HepG2 (cell line): Measurements from ENCODE around the gene CDH23. TPM values are rescaled to one million over a fixed set of nuclear protein-coding genes. Genes with fewer than 3 reads are reported as not detected.
A peak's percentile ranks its signal among the peaks of the same experiment; 100 is the strongest.

Source experiments
- ATAC-seq: fragments of 200-7000 bp; cut with Tn5 transposase; 3 replicates; pipeline ENCODE4 v1.9.1; 2020; ENCODE audit warnings: mild to moderate bottlenecking, moderate library complexity
- BruUV-seq: library from RNA; stranded (reverse); fragments of 400-500 nt; replicated peaks from 2 replicates; lab custom pipeline; 2021; lab: Mats Ljungman, UMichigan
- CTCF ChIA-PET: fragments of 300-600 bp; formaldehyde crosslinking; extraction: SDS; loops from one replicate; lab custom pipeline; 2021; ENCODE audit warnings: low total read pairs, inconsistent platforms, low intra/inter-chr PET ratio; lab: Yijun Ruan, JAX
- POLR2A ChIA-PET: fragments of 350-600 bp; sonication (Branson Sonifier 250); formaldehyde crosslinking; loops from one replicate; lab custom pipeline; 2020; ENCODE audit warnings: antibody characterized with exemption, inconsistent platforms; lab: Yijun Ruan, JAX
- DNase-seq: peaks from one replicate; pipeline ENCODE4 v3.0.0-alpha.2; 2015; ENCODE audit warnings: low spot score
- FAIRE-seq: peaks from 3 replicates; lab custom pipeline; 2011; peaks lifted over from hg19 to GRCh38; lab: Jason Lieb, UNC
- H2AFZ ChIP-seq: one replicate; pipeline ENCODE4 v1.6.1; 2011; ENCODE audit warnings: low read length, inconsistent platforms
- H3K27ac ChIP-seq: fragments of 300-600 bp; 3 replicates; pipeline ENCODE4 v1.8.0; 2011; ENCODE audit warnings: mixed run types, mild to moderate bottlenecking, mixed read lengths, low read length, inconsistent platforms; ENCODE audit not compliant: insufficient read depth; ENCODE audit errors: extremely low read length
- H3K27me3 ChIP-seq, 2 experiments: fragments of 200-600 bp in 1 of 2; 2 replicates in 1 of 2; 3 replicates in 1 of 2; pipeline versions ENCODE4 v1.6.0 to v1.8.0; 2011; ENCODE audit warnings: low read length in 2 of 2, mild to moderate bottlenecking in 2 of 2, moderate library complexity in 2 of 2, inconsistent platforms in 1 of 2; ENCODE audit not compliant: insufficient read depth in 2 of 2, control insufficient read depth in 1 of 2
- H3K36me3 ChIP-seq, 2 experiments: fragments of 200-600 bp in 1 of 2; replicated peaks in 1 of 2; 2 replicates in 1 of 2; 3 replicates in 1 of 2; pipeline versions ENCODE4 v1.5.1 to v1.8.0; 2011; ENCODE audit warnings: low read length in 2 of 2, inconsistent platforms in 1 of 2; ENCODE audit not compliant: insufficient read depth in 2 of 2, control insufficient read depth in 1 of 2
- H3K4me1 ChIP-seq: 2 replicates; pipeline ENCODE4 v1.5.1; 2012; ENCODE audit warnings: low read length, inconsistent platforms; ENCODE audit not compliant: insufficient read depth
- H3K4me2 ChIP-seq: 2 replicates; pipeline ENCODE4 v1.6.0; 2011; ENCODE audit warnings: low read depth, low read length, inconsistent platforms
- H3K4me3 ChIP-seq, 3 experiments: fragments of 200-600 bp in 1 of 3; sonication (generic), shearing (Covaris generic) in 1 of 3; replicated peaks in 1 of 3; 2 replicates each; pipeline ENCODE4 v1.5.1; 2011 to 2016; ENCODE audit warnings: low read length in 3 of 3, inconsistent platforms in 2 of 3, low read depth in 2 of 3, mild to moderate bottlenecking in 2 of 3, control low read depth in 1 of 3, mixed read lengths in 1 of 3; ENCODE audit not compliant: insufficient read depth in 1 of 3
- H3K79me2 ChIP-seq: one replicate; pipeline ENCODE4 v1.6.1; 2011; ENCODE audit warnings: low read length, inconsistent platforms; ENCODE audit not compliant: insufficient read depth
- H3K9ac ChIP-seq: 2 replicates; pipeline ENCODE4 v1.6.0; 2011; ENCODE audit warnings: mild to moderate bottlenecking, low read depth, low read length, inconsistent platforms; ENCODE audit not compliant: insufficient read depth
- H3K9me3 ChIP-seq: 2 replicates; pipeline ENCODE4 v1.5.1; 2012; ENCODE audit warnings: mild to moderate bottlenecking, low read length
- H4K20me1 ChIP-seq: 2 replicates; pipeline ENCODE4 v1.6.0; 2011; ENCODE audit warnings: inconsistent platforms, mild to moderate bottlenecking, low read length, moderate library complexity; ENCODE audit not compliant: insufficient read depth
- ATF4 ChIP-seq, 2 experiments: fragments of 450-650 bp in 1 of 2; sonication (generic) in 1 of 2; formaldehyde crosslinking; IDR thresholded peaks; 2 replicates each; pipeline versions ENCODE4 v1.5.0 to v1.8.0; 2020 to 2022; ENCODE audit warnings: mild to moderate bottlenecking in 1 of 2, missing genetic modification reagents in 1 of 2
- DNMT1 ChIP-seq: sonication (generic); formaldehyde crosslinking; IDR thresholded peaks from 2 replicates; pipeline ENCODE4 v1.5.1; 2020; ENCODE audit warnings: mild to moderate bottlenecking, missing genetic modification reagents
- E2F5 ChIP-seq: sonication (generic); formaldehyde crosslinking; conservative IDR thresholded peaks from 2 replicates; pipeline ENCODE4 v1.4.0; 2020; ENCODE audit warnings: missing genetic modification reagents
- ETS1 ChIP-seq: sonication (generic); formaldehyde crosslinking; IDR thresholded peaks from 2 replicates; pipeline ENCODE4 v1.4.0; 2020; ENCODE audit warnings: missing genetic modification reagents
- GFI1 ChIP-seq: sonication (generic); formaldehyde crosslinking; IDR thresholded peaks from 2 replicates; pipeline ENCODE4 v1.5.0; 2020; ENCODE audit warnings: missing genetic modification reagents, mild to moderate bottlenecking, borderline replicate concordance
- HOXA9 ChIP-seq: sonication (generic); formaldehyde crosslinking; IDR thresholded peaks from 2 replicates; pipeline ENCODE4 v1.8.1; 2022; ENCODE audit warnings: missing genetic modification reagents, mild to moderate bottlenecking, moderate library complexity, borderline replicate concordance
- KDM2A ChIP-seq: sonication (generic); formaldehyde crosslinking; IDR thresholded peaks from 2 replicates; pipeline ENCODE4 v1.4.0; 2020; ENCODE audit warnings: low read depth, missing genetic modification reagents, borderline replicate concordance
- MIER2 ChIP-seq: IDR thresholded peaks from 2 replicates; pipeline ENCODE4 v1.6.1; 2016; ENCODE audit warnings: missing biosample characterization, missing genetic modification reagents
- MTA3 ChIP-seq: sonication (generic); formaldehyde crosslinking; IDR thresholded peaks from 2 replicates; pipeline ENCODE4 v1.4.0; 2020; ENCODE audit warnings: missing genetic modification reagents
- MTF1 ChIP-seq: sonication (generic); formaldehyde crosslinking; IDR thresholded peaks from 2 replicates; pipeline ENCODE4 v1.5.0; 2020; ENCODE audit warnings: missing genetic modification reagents
- MTF2 ChIP-seq: sonication (generic); formaldehyde crosslinking; IDR thresholded peaks from 2 replicates; pipeline ENCODE4 v1.5.0; 2020; ENCODE audit warnings: missing genetic modification reagents, borderline replicate concordance
- MYC ChIP-seq: sonication (generic); formaldehyde crosslinking; IDR thresholded peaks from 2 replicates; pipeline ENCODE4 v1.9.0; 2021; ENCODE audit warnings: missing genetic modification reagents, borderline replicate concordance
- NBN ChIP-seq: fragments of 450-650 bp; conservative IDR thresholded peaks from 2 replicates; pipeline ENCODE4 v1.6.1; 2017
- NCOA1 ChIP-seq: sonication (generic); formaldehyde crosslinking; IDR thresholded peaks from 2 replicates; pipeline ENCODE4 v1.9.0; 2021; ENCODE audit warnings: missing genetic modification reagents
- NFE2L1 ChIP-seq: sonication (generic); formaldehyde crosslinking; IDR thresholded peaks from 2 replicates; pipeline ENCODE4 v1.4.0; 2020; ENCODE audit warnings: missing genetic modification reagents, mild to moderate bottlenecking, borderline replicate concordance
- RAD21 ChIP-seq: fragments of 450-650 bp; formaldehyde crosslinking; IDR thresholded peaks from 2 replicates; pipeline ENCODE4 v1.5.0; 2020; ENCODE audit warnings: mild to moderate bottlenecking
- RARA ChIP-seq: IDR thresholded peaks from 2 replicates; pipeline ENCODE4 v1.6.1; 2016; ENCODE audit warnings: missing genetic modification reagents, missing compliant biosample characterization
- RCOR2 ChIP-seq: IDR thresholded peaks from 2 replicates; pipeline ENCODE4 v1.6.1; 2016; ENCODE audit warnings: missing biosample characterization, missing genetic modification reagents
- SP5 ChIP-seq: IDR thresholded peaks from 2 replicates; pipeline ENCODE4 v1.6.1; 2016; ENCODE audit warnings: low read depth, borderline replicate concordance
- SSRP1 ChIP-seq: IDR thresholded peaks from 2 replicates; pipeline ENCODE4 v1.6.1; 2016; ENCODE audit warnings: control low read depth
- STAG1 ChIP-seq: sonication (generic); formaldehyde crosslinking; IDR thresholded peaks from 2 replicates; pipeline ENCODE4 v1.4.0; 2020; ENCODE audit warnings: missing genetic modification reagents
- TCF7L2 ChIP-seq: IDR thresholded peaks from 2 replicates; pipeline ENCODE4 v1.6.1; 2011; ENCODE audit warnings: mild to moderate bottlenecking, low read depth, low read length, moderate library complexity
- TFAP4 ChIP-seq: sonication (generic); IDR thresholded peaks from 2 replicates; pipeline ENCODE4 v1.6.1; 2016; ENCODE audit warnings: low read depth, borderline replicate concordance
- ZBTB20 ChIP-seq: sonication (generic); formaldehyde crosslinking; IDR thresholded peaks from 2 replicates; pipeline ENCODE4 v1.8.1; 2023; ENCODE audit warnings: missing genetic modification reagents, low read depth, mild to moderate bottlenecking, borderline replicate concordance
- ZNF431 ChIP-seq: sonication (generic); formaldehyde crosslinking; IDR thresholded peaks from 2 replicates; pipeline ENCODE4 v1.9.0; 2022; ENCODE audit warnings: missing genetic modification reagents, low read depth, mild to moderate bottlenecking, borderline replicate concordance
- WGBS: methylation state at CpG from one replicate; pipeline ENCODE4 v1.1.6; 2017; ENCODE audit warnings: low lambda C conversion rate; 5-methylcytosine and 5-hydroxymethylcytosine counted together
- in situ Hi-C: cut with HindIII; loops from 2 replicates; pipeline ENCODE4 v1.10.0; 2017; ENCODE audit warnings: low pct_unique_long_range_greater_than_20kb; ENCODE audit not compliant: extremely low pct_ligation_motif_present
- intact Hi-C: fragments of 100-400 bp; cut with micrococcal nuclease; formaldehyde crosslinking; loops from one replicate; pipeline ENCODE4 v1.10.0; 2022; ENCODE audit not compliant: unreplicated experiment
- polyA plus RNA-seq, 8 experiments: library from polyadenylated mRNA; depleted of rRNA in 3 of 8; stranded (reverse) in 7 of 8; unstranded in 1 of 8; fragments of >200 nt; fragmentation: Illumina TruSeq in 4 of 8; extraction: Trizol in 4 of 8; gene quantifications; 2 replicates each; pipeline versions ENCODE4 v1.2.1 to v1.2.3, GENCODE V29; 2011 to 2016; ENCODE audit warnings: low read depth in 4 of 8, missing spikeins in 1 of 8, mixed read lengths in 1 of 8; ENCODE audit not compliant: insufficient read depth in 1 of 8
- total RNA-seq, 5 experiments: library from RNA; depleted of rRNA; stranded (reverse); fragments of >200 nt; fragmentation: Illumina TruSeq; extraction: Trizol; gene quantifications; 2 replicates each; pipeline ENCODE4 v1.2.3, GENCODE V29; 2016; ENCODE audit warnings: low read depth in 1 of 5

Gene CDH23
- total and polyA plus RNA-seq, 2 of the 13 experiments (the other 11 are each of a cell fraction or from before 2014, with no cell fraction given), result 0.13 TPM; not detected in 1

GRCh38 chr10:71708301-71708703 lies 311.6 kb downstream of the CDH23 start:
- WGBS, result 34% methylated on average over 5 of the region's 10 CpGs
- H3K4me1 ChIP-seq, result no peaks in the 10 kb centered on the region
- H3K4me3 ChIP-seq, result no peak overlapping the region
- in situ Hi-C loops (no loop called here), intact Hi-C loops (loop anchor here (5.0 kb wide), 1 partner anchor 326 kb away; no protein-coding TSS in a partner anchor)
- no peak overlapping the region for H3K4me2 ChIP-seq
- no peaks in the 10 kb centered on the region for H4K20me1 ChIP-seq
- H3K79me2 ChIP-seq, result no peaks in the 10 kb centered on the region
- POLR2A ChIA-PET, result no interaction called here
- peak; percentile 21 for DNase-seq
- ATAC-seq, result peak; percentile 79
- H3K9ac ChIP-seq, result no peak overlapping the region
- no peak overlapping the region for H2AFZ ChIP-seq
- H3K36me3 ChIP-seq, result no peaks in the 10 kb centered on the region
- no peak for FAIRE-seq
- no peak overlapping the region for H3K27ac ChIP-seq
- CTCF ChIA-PET, result interaction anchor here (1.0 to 1.4 kb wide), 2 partner anchors 104 to 405 kb away, joined by 3 to 5 read pairs; no protein-coding TSS in a partner anchor
- no peaks in the 10 kb centered on the region for H3K9me3 ChIP-seq
- peaks cover 3 to 35% of the 10 kb centered on the region in 2 experiments; a peak in 4 of 5 replicates for H3K27me3 ChIP-seq
- BruUV-seq, result no TSS peak
- TF ChIP-seq HOXA9 (CRISPR knock-in tag) (no peak), MIER2 (CRISPR knock-in tag) (no peak), SP5 (no peak), MTA3 (no peak), TFAP4 (peak; percentile 42; the same call in 1 of the 2 replicates), ATF4 (CRISPR knock-in tag; IDR thresholded peaks at IDR 0.05) (no peak), NCOA1 (CRISPR knock-in tag) (no peak), KDM2A (CRISPR knock-in tag) (peak; percentile 24; the same call in 1 of the 2 replicates), ETS1 (CRISPR knock-in tag) (no peak), ZNF431 (CRISPR knock-in tag) (0 out of 2 replicates have a peak, but pooled peaks have one; percentile 58), GFI1 (no peak), MTF1 (no peak), SSRP1 (CRISPR knock-in tag) (no peak), RAD21 (peak; percentile 82), MYC (CRISPR knock-in tag) (no peak; the same call in 1 of the 2 replicates), E2F5 (CRISPR knock-in tag) (no peak), NBN (no peak), NFE2L1 (no peak), ZBTB20 (CRISPR knock-in tag) (no peak), STAG1 (CRISPR knock-in tag) (peak; percentile 92), TCF7L2 (no peak), RARA (CRISPR knock-in tag) (no peak), RCOR2 (no peak), MTF2 (CRISPR knock-in tag) (no peak), DNMT1 (no peak)
